K562 (cell line): ENCODE results near the gene MMP15. TPM values are rescaled to one million over a fixed set of nuclear protein-coding genes. Genes with fewer than 3 reads are reported as not detected.
"Not testable (repeated sequence)": the region's sequence is repeated elsewhere in the genome, so short reads cannot be mapped to it uniquely, and the experiment has no call there.

ENCODE experiments used
- ATAC-seq: fragments of 200-7000 bp; cut with Tn5 transposase; 3 replicates; pipeline ENCODE4 v1.9.1; 2020; ENCODE audit warnings: moderate library complexity
- BruUV-seq: library from RNA; stranded (reverse); fragments of 400-500 nt; replicated peaks from 2 replicates; lab custom pipeline; 2021; lab: Mats Ljungman, UMichigan
- CTCF ChIA-PET: fragments of 300-600 bp; formaldehyde crosslinking; extraction: SDS; loops from one replicate; lab custom pipeline; 2021; ENCODE audit warnings: low intra/inter-chr PET ratio; lab: Yijun Ruan, JAX
- POLR2A ChIA-PET: fragments of 300-600, 350-650 bp; sonication (Branson Sonifier 250); formaldehyde crosslinking; extraction: SDS; loops from one replicate; lab custom pipeline; 2021; ENCODE audit warnings: antibody characterized with exemption, inconsistent platforms; lab: Yijun Ruan, JAX
- DNase-seq, 4 experiments: peaks; one replicate each; pipeline versions ENCODE4 v3.0.0 to v3.0.0-alpha.2; 2011 to 2018; ENCODE audit warnings: low spot score in 3 of 4, mixed read lengths in 3 of 4; ENCODE audit errors: extremely low read depth in 1 of 4
- FAIRE-seq: peaks from 2 replicates; lab custom pipeline; 2011; peaks lifted over from hg19 to GRCh38; lab: Jason Lieb, UNC
- H2AFZ ChIP-seq: 2 replicates; pipeline ENCODE4 v1.6.0; 2011; ENCODE audit warnings: low read depth, low read length, control low read depth, inconsistent platforms
- H3K27ac ChIP-seq: fragments of 200-600 bp; 3 replicates; pipeline ENCODE4 v1.8.0; 2011; ENCODE audit warnings: low read depth, mild to moderate bottlenecking, control low read depth, inconsistent platforms, low read length, moderate library complexity, mixed read lengths; ENCODE audit errors: extremely low read depth
- H3K27me3 ChIP-seq, 2 experiments: fragments of 300-600 bp in 1 of 2; 2 replicates in 1 of 2; 3 replicates in 1 of 2; pipeline versions ENCODE4 v1.6.0 to v1.8.0; 2011; ENCODE audit warnings: inconsistent platforms in 2 of 2, low read length in 2 of 2, mild to moderate bottlenecking in 1 of 2, mixed read lengths in 1 of 2, moderate library complexity in 1 of 2; ENCODE audit not compliant: control insufficient read depth in 2 of 2, insufficient read depth in 2 of 2
- H3K36me3 ChIP-seq: fragments of 300-600 bp; 3 replicates; pipeline ENCODE4 v1.8.0; 2011; ENCODE audit warnings: mild to moderate bottlenecking, low read length, inconsistent platforms; ENCODE audit not compliant: control insufficient read depth, insufficient read depth
- H3K4me1 ChIP-seq, 2 experiments: fragments of 200-600 bp in 1 of 2; replicated peaks in 1 of 2; 2 replicates in 1 of 2; 3 replicates in 1 of 2; pipeline versions ENCODE4 v1.5.1 to v1.8.0; 2011; ENCODE audit warnings: inconsistent platforms in 2 of 2, low read length in 2 of 2, mild to moderate bottlenecking in 1 of 2, mixed read lengths in 1 of 2, moderate library complexity in 1 of 2; ENCODE audit not compliant: control insufficient read depth in 2 of 2, insufficient read depth in 2 of 2
- H3K4me2 ChIP-seq: 2 replicates; pipeline ENCODE4 v1.6.1; 2011; ENCODE audit warnings: low read length, control low read depth, inconsistent platforms, mixed read lengths; ENCODE audit not compliant: insufficient read depth
- H3K4me3 ChIP-seq: fragments of 200-600 bp; sonication (generic), shearing (Covaris generic); 2 replicates; pipeline ENCODE4 v1.5.1; 2016; ENCODE audit warnings: control low read depth, inconsistent platforms
- H3K79me2 ChIP-seq: fragments of 200-600 bp; 3 replicates; pipeline ENCODE4 v1.8.0; 2011; ENCODE audit warnings: low read length, inconsistent platforms; ENCODE audit not compliant: control insufficient read depth, insufficient read depth
- H3K9ac ChIP-seq, 2 experiments: 2 replicates each; pipeline versions ENCODE4 v1.6.0 to v1.6.1; 2011; ENCODE audit warnings: low read depth in 2 of 2, low read length in 2 of 2, control low read depth in 1 of 2, inconsistent platforms in 1 of 2, mild to moderate bottlenecking in 1 of 2, mixed read lengths in 1 of 2; ENCODE audit not compliant: insufficient read depth in 1 of 2
- H3K9me1 ChIP-seq: one replicate; pipeline ENCODE4 v1.6.0; 2011; ENCODE audit warnings: inconsistent platforms, mild to moderate bottlenecking, low read length, moderate library complexity; ENCODE audit not compliant: control insufficient read depth, insufficient read depth
- H3K9me3 ChIP-seq: replicated peaks from 2 replicates; pipeline ENCODE4 v1.5.1; 2011; ENCODE audit warnings: low read depth, low read length, inconsistent platforms; ENCODE audit not compliant: control insufficient read depth, insufficient read depth
- H4K20me1 ChIP-seq: replicated peaks from 2 replicates; pipeline ENCODE4 v1.6.1; 2011; ENCODE audit warnings: low read length, inconsistent platforms, mixed read lengths; ENCODE audit not compliant: control insufficient read depth, insufficient read depth
- ARID1B ChIP-seq: fragments of 450-650 bp; IDR thresholded peaks from 2 replicates; pipeline ENCODE4 v1.6.1; 2016; ENCODE audit warnings: antibody characterized with exemption, mild to moderate bottlenecking, inconsistent platforms
- CBFA2T2 ChIP-seq: fragments of 450-650 bp; conservative IDR thresholded peaks from 2 replicates; pipeline ENCODE4 v1.6.1; 2017; ENCODE audit warnings: mild to moderate bottlenecking
- CBFA2T3 ChIP-seq: fragments of 450-650 bp; IDR thresholded peaks from 2 replicates; pipeline ENCODE4 v1.6.1; 2017
- PKNOX1 ChIP-seq: fragments of 450-650 bp; IDR thresholded peaks from 2 replicates; pipeline ENCODE4 v1.6.1; 2016
- POLR3A ChIP-seq: IDR thresholded peaks from 2 replicates; pipeline ENCODE4 v1.6.1; 2011; ENCODE audit warnings: borderline replicate concordance, mild to moderate bottlenecking, moderate library complexity; ENCODE audit not compliant: insufficient read length, insufficient read depth; ENCODE audit errors: extremely low read depth
- SOX6 ChIP-seq: fragments of 450-650 bp; IDR thresholded peaks from 2 replicates; pipeline ENCODE4 v1.6.1; 2014; ENCODE audit warnings: mild to moderate bottlenecking
- TAL1 ChIP-seq: fragments of 450-650 bp; IDR thresholded peaks from 2 replicates; pipeline ENCODE4 v1.6.1; 2016; ENCODE audit warnings: mild to moderate bottlenecking
- TBP ChIP-seq: optimal IDR thresholded peaks from 2 replicates; pipeline ENCODE3; 2011; ENCODE audit warnings: low read depth, low read length, improper control_type of control experiment
- ZFX ChIP-seq: sonication (generic); formaldehyde crosslinking; IDR thresholded peaks from 2 replicates; pipeline ENCODE4 v1.8.0; 2022; ENCODE audit warnings: mild to moderate bottlenecking, missing genetic modification reagents, moderate library complexity
- WGBS: fragments of 100-300 bp; shearing (Covaris generic); methylation state at CpG from one replicate; pipeline ENCODE4 v1.1.6; 2016; ENCODE audit warnings: low coverage, mixed read lengths; ENCODE audit not compliant: insufficient coverage; ENCODE audit errors: missing lambda C conversion rate; 5-methylcytosine and 5-hydroxymethylcytosine counted together
- in situ Hi-C: fragments of 300-500 bp; cut with MboI; formaldehyde crosslinking; loops from 4 replicates; pipeline ENCODE4 v1.15.0; 2018; ENCODE audit warnings: inconsistent platforms, mixed read lengths
- intact Hi-C: fragments of 100-400 bp; cut with micrococcal nuclease; formaldehyde crosslinking; loops from 2 replicates; pipeline ENCODE4 v1.14.2; 2022
- polyA plus RNA-seq, 8 experiments: library from polyadenylated mRNA; depleted of rRNA in 4 of 8; stranded (reverse) in 5 of 8; unstranded in 3 of 8; fragments of >200 nt; fragmentation: Nextera tagmentation in 2 of 8; fragmentation: Illumina TruSeq in 1 of 8; extraction: Ambion mirVana in 2 of 8; extraction: Trizol in 1 of 8; gene quantifications; 2 replicates each; pipeline versions ENCODE4 v1.2.1 to v1.2.3, GENCODE V29; 2011 to 2014; ENCODE audit warnings: inconsistent platforms in 1 of 8, missing spikeins in 1 of 8
- total RNA-seq, 7 experiments: library from RNA; depleted of rRNA in 6 of 7; stranded (reverse); fragments of >200 nt in 6 of 7; fragmentation: Illumina TruSeq in 2 of 7; extraction: Trizol in 2 of 7; gene quantifications; 2 replicates each; pipeline versions ENCODE4 v1.2.1 to v1.2.3, GENCODE V29; 2011 to 2021; ENCODE audit warnings: low replicate concordance in 1 of 7

The MMP15 gene
- total and polyA plus RNA-seq, 9 of the 15 experiments (the other 6 are each of a cell fraction or from before 2014, with no cell fraction given): 0.01 to 20.4 (median 5.5) TPM

- peak overlapping the region; percentile 19; the same call in 1 of the 2 replicates for H3K4me2 ChIP-seq
- peak overlapping the region; percentile 74; the same call in 2 of the 3 replicates for H3K27ac ChIP-seq
- H3K79me2 ChIP-seq, intact Hi-C loops, FAIRE-seq, H3K36me3 ChIP-seq, H3K9me1 ChIP-seq, BruUV-seq, CTCF ChIA-PET, ATAC-seq, H3K4me3 ChIP-seq, H3K9me3 ChIP-seq, H4K20me1 ChIP-seq, in situ Hi-C loops, H3K27me3 ChIP-seq: not testable (repeated sequence)
- 21% methylated on average over 2 of the region's 2 CpGs for WGBS
- H2AFZ ChIP-seq: peak overlapping the region; percentile 60
- peaks cover 28 to 42% of the 10 kb centered on the region in 2 experiments for H3K4me1 ChIP-seq
- POLR2A ChIA-PET: interaction anchor here (0.6 to 2.4 kb wide), 6 partner anchors 15 to 652 kb away, joined by 3 to 18 read pairs (median 4); partner anchors contain the start of gene CNOT1
- TF ChIP-seq TBP (peak; percentile 16), CBFA2T3 (peak; percentile 56), ARID1B (peak; percentile 6; the same call in 1 of the 2 replicates), POLR3A (peak; percentile 18), SOX6 (0 out of 2 replicates have a peak, but pooled peaks have one; percentile 35), CBFA2T2 (peak; percentile 29), ZFX (CRISPR knock-in tag) (0 out of 2 replicates have a peak, but pooled peaks have one; percentile 24), PKNOX1 (peak; percentile 48; the same call in 1 of the 2 replicates), TAL1 (0 out of 2 replicates have a peak, but pooled peaks have one; percentile 6)
- H3K9ac ChIP-seq: peak overlapping the region in 1 of 2 experiments; percentile 71; a peak in 1 of 4 replicates
- peak in 3 of 4 experiments; percentile 18 to 62 (median 34) for DNase-seq
Measured at GRCh38 chr16:57978070-57978465, 47.5 kb upstream of the MMP15 start.
